ENCODE measurements around the gene SLC38A10. TPM values are rescaled to one million over a fixed set of nuclear protein-coding genes. Genes with fewer than 3 reads are reported as not detected.

The SLC38A10 gene
- total RNA-seq = 10 to 100 TPM; 84.7 to 86.7 TPM
- long read RNA-seq, full-length matches to known transcripts = 58 of 224 reads
- long read RNA-seq, partial matches to known transcripts = 87 of 224 reads
- long read RNA-seq, other reads (novel, unspliced or antisense) = 79 of 224 reads

DNA sequence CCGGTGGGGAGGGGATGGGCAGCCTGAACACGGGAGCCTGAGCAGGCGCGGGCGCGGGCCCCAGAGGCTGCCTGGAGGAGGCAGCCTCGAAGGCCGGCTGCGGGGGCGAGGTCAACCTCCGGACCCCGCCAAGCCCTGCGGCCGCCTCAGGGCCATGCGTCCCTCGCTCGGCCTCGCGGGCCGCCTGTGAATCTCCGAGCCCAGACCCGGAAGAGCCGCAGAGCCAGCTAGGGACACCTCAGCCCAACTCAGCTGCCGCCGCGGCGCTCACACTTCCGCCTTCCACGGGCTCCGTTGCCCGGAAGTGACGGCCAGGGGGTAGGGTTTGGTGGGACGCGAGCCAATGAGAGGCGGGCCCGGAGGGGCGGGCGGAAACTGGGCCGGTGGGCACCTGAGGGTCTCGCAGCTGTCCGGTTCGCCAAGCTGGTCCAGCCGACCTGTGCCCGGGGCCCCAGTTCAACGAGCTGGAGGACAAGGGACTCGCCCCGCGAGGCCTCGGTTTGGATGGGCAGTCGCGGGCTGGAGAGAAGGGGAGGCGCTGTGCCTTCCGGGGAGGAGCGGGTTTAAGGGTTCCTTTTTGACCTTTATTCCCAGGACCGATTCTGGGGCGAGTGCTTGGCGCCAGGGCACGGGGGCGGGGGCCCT, at the start of gene SLC38A10:
TSS of gene SLC38A10 (minus strand) at position 277 of the 645 bp plus-strand sequence. CDS start 386 bp downstream, outside the sequence.
- peak; percentile 86 for ATAC-seq
- intact Hi-C loops (cut with DNase I, micrococcal nuclease) = no loop called here

DNA sequence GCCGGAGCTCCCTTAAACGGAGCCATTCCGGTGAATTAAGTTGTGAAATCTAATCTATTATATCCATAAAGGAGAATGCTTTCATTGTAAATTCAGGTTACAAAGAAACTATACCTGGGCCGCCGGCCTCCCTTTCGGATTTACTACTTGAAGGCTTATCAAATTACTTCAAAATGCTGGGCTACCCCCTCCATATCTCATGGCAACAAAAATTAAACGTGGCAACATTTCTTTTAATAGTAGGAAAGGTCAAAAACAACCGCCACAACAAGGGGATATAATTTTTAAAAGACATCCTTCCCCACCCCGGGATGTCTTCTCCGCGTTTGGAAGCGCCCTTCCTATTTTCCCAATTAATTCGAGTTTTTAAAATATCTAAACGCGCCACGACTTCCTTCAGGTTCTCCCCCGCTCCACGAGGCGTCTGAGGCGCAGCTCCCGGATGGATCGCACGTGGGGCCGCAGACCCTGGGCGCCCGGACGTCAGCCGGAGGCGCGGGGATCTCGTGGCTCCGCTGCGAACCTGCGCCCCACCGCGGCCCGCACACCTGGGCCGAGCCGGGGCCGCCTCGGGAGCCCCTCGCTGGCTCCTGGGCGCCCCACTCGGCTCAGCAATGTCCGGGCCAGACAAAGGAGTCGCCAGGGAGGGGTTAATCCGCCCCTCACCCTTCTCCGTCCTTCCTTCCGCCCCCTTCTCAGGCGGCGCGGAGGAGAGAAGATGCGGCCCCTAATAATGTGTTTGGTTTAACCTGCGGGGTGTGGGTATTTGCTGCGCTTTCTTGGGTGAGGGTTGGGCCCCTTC, 47.4 kb upstream of the SLC38A10 start:
- intact Hi-C loops (cut with DNase I, micrococcal nuclease) = no loop called here
- DNase-seq = peak in 1 of 2 donors; percentile 29
- no peak for ATAC-seq

More for the DNA sequence above, at the start of gene SLC38A10:
- peak; percentile 90 to 96 for DNase-seq

DNA sequence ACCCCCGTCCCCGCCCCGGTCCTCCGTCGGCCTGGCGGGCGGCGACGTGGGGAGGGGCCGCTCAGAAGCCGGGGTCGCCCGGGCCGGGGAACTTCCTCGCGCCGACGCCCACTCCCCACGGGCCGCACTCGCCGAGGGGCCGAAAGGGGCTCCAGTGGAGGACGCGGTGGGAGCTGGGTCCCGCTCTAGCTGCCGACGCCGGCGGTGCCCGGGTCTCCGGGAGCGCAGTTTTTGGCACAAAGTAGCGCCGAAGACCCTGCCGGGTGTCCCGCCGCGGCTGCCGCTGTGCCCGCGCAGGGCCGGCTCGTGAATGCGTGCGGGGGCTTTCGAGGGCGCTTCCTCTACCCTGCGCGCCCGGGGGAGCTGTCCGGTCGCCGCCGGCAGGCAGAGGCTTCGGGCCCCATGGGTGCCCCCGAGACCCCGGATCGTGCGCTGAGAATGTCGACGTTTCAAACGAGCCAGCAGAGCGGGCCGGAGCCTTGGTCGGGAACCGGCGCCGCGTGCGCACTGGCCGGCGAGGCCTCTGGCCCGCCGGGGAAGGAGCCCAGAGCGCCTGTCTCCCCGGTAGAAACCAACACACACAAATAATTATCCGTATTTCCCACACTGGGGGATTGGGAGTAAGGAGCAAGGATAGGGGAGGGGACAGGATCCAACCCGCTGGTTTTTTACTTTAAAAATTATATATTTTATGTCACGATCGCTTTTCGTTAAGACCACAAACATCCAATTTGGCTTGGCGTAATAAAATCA, 46.6 kb upstream of the SLC38A10 start:
- intact Hi-C loops (cut with DNase I, micrococcal nuclease) = no loop called here
- peak in 1 of 2 donors; percentile 31 for DNase-seq
- no peak for ATAC-seq

DNA sequence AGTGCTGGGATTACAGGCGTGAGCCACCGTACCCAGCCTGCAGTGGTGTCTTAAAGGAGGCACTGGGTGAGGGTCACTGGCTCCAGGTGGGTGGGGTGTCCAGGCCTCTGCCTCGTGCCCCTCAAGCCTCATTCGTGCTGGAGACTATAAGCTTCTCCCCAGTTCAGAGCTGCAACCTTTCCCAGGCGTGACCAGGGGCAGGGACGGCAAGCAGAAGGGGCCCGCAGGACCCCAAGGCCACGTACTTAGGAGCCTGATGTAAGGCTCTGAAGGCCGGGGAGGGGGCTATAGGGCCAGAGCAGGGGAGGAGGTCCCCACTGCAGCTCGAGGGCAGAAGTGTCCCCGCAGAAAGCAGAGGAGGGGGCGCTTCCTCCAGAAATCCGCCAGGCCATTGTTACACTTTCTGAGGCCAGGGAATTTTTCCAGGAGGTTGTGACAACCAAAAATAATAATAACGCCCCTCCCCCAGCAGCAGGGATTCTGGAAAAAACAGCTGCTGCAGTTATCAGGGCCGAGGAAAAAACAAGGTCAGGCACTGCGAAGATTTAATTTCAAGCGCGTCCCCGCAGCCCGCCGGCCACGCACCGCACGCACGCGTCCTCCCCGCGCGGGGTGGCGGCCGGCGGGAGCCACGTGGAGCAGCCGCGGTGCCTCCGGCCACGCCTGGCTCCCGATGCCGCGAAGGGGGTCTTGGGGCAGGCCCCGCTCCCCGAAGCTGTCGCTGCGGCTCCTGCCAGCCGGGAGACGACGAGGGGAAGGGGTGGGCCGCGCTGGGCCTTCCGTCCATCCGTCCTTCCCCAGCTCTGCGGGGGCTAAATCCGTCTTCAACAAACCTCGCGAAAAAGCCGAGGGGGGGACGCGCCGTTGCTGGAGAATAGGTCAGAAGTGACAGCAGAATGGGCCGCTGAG, 45.8 kb upstream of the SLC38A10 start:
- peak in 1 of 2 donors; percentile 29 for DNase-seq
- intact Hi-C loops (cut with DNase I, micrococcal nuclease) = no loop called here
- ATAC-seq = no peak

DNA sequence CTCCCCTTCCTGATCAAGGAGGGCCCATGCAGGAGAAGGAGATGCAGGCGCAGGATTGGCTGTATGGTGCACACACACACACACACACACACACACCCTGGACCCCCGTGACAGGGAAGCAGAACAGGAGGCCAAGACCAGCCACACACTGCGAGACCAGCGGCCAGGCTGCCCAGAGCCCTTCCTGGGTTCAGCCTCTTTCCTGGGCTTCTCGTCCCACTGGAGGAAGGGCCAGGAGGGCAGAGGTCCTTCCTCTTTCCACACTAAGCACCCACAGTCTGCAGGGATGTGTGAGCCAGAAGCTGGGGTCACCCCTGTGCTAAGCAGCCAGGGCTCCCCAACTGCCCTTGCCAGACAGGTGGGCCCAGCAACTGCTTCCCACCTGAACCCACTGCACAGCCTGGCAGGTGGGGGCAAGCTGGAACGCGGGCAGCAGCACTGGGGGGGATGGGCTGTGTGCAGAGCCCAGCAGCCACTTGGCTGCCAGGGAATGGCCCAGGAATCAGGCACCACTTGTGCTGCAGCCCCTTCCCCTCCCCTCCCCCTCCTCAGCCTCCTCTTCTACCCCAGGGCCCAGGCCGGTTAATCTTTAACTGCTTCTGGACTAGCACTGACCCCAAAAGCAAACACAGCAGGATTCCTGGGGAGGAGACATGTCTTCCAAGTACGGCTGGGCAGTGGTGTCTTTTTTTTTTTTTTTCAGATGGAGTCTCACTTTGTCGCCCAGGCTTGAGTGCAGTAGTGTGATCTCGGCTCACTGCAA, 44.6 kb upstream of the SLC38A10 start:
- ATAC-seq (peak; percentile 26), DNase-seq (peak in 1 of 2 donors; percentile 58)
- intact Hi-C loops (cut with DNase I, micrococcal nuclease) = no loop called here

DNA sequence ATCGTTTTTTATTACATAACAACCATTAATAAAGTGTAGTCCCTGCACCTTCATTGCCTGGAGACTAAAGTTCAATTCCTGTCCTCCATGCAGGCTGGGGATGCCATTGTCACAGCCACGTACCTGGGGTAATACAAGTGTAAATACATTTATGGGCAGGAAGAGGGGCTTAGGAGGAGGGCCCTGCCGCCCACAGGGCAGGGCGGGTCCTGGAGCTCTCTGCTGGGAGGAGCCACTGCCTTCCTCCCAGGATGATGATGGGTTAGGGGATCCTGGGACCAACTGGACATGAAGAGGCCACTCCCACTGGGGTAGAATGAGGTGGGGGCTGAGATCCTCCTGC, 44.1 kb upstream of the SLC38A10 start:
- ATAC-seq (peak; percentile 33), DNase-seq (no peak)
- intact Hi-C loops (cut with DNase I, micrococcal nuclease) = no loop called here

DNA sequence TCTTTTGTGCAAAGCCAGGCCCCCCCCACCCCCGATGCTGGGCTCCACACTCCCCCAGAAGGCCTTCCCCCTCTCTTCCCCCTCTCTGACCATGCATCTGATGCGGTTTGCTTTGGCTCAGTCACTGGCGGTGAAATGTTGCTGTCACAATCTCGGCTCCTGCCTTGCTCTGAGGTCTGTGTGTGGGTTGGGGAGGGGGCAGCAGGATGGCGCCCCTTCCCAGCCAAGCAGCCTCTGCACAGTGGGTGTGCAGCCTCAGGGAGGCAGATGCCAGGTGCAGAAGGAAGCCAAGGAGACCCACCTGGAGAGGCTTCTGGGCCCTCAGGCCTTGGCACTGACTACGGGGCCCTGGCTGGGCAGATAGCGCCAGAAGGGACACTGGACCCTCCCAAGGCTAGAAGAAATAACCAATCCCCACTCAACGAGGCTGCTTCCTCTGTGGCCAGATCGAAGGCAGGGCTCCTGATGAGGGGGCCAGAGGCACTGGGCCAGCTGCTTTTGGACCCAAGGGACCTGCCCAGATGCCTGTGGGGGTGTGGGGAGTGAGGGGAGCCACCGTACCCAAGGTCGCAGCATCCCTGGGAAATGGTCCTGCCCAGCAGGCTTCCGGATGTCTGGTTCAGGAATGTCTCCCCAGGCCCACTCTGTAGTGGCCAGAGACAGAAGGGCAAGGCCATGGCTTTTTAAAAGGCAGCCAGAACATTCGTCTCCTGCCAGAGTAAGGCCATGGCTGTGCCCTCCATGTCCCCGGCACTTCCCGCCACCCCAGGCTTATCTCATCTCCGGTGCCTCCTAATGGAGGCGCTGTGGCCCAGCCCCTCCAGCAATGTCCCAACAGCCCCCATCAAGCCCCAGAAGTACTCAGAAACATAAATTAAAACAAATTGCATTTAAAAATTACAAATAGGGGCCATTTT, 43.4 kb upstream of the SLC38A10 start:
- DNase-seq = peak in 1 of 2 donors; percentile 27
- ATAC-seq = no peak
- intact Hi-C loops (cut with DNase I, micrococcal nuclease) = no loop called here

DNA sequence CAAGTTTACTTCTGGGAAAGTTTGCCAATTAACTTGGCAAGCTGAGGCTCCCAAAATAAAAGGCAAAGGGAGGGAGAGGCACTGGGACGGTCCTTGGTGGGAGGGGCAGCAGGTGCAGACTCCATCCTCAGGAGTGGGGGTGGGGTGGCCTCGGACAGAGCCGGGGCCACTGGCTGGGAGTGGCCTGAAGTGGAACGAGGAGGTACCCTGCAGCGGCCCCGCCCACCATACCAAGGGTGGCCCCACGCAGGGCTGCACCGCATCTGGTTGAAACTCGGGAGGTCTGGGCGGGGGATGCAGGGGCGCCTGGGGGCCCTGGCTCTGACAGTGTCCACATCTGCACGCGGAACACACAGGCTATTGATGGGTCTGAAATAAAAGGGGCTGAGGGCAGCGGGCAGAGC, 42.4 kb upstream of the SLC38A10 start:
- DNase-seq = peak; percentile 79 to 80
- intact Hi-C loops (cut with DNase I, micrococcal nuclease) = no loop called here
- ATAC-seq = peak; percentile 34

DNA sequence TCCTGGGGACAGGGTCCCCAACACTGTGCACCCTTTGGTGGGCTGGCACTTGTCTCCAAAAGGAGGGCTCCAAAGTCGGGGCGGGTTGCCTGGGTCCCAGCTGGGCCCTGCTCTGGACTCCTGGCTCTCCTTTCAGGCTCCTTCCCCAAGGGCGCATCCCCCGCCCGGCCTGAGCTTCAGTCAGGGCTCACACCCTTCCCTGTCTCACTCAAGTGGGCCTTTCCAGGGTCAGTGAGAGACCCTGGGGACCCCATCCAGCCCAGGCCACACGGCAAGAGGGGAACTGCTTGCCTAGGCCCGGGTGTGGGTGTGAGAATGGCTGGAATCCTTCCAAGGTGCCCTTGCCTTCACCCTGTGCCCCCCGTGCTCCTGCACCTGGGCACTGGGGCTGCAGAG, 41.8 kb upstream of the SLC38A10 start:
- DNase-seq (peak in 1 of 2 donors; percentile 28), ATAC-seq (no peak)
- intact Hi-C loops (cut with DNase I, micrococcal nuclease) = no loop called here

DNA sequence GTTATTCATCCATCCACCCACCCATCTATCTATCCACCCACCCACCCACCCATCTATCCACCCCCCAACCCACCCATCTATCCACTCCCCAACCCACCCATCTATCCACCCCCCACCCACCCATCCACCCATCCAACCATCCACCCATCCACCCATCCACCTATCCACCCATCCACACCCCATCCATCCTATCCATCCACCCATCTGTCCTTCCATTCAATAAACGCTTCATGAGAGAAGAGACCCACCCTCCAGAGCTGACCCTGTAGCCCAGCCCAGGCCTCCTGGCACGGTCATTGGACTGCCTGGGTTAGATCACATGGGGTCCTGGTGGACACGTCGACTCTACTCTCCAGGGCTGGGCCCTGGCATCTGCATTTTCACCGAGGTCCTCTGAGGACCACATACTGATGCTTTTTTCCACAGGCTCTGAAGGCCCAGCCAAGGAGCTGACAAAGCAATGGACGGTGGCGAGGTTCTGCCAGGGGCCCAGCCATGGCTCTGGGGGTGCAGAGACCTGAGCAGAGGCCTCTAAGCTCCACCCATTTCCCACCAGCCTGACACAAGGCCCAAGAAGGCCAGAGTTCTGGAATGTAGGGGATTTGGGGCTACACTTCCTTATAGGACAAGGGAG, 41.3 kb upstream of the SLC38A10 start:
- peak; percentile 16 to 24 for DNase-seq
- intact Hi-C loops (cut with DNase I, micrococcal nuclease) = no loop called here
- no peak for ATAC-seq

DNA sequence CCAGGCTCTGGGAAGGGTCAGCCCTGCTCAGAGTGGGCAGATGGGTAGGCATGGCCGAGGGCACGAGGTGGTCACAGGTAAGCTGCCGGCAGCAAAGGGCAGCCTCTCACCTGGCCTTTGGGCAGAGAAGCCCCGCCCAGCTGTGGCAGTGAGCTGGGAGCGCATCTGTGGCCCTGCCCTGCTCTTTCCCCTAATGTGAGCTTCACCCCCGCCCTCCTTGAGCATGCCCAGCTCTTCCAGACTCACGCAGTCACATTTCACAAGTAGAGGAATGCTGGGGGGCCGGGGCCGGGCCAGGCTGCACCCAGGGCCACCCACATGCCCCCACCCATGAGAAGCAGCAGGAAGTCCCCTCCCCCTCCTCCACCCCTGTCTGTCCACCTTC, 40.7 kb upstream of the SLC38A10 start:
- peak; percentile 64 for ATAC-seq
- intact Hi-C loops (cut with DNase I, micrococcal nuclease) = no loop called here
- peak; percentile 76 to 80 for DNase-seq

DNA sequence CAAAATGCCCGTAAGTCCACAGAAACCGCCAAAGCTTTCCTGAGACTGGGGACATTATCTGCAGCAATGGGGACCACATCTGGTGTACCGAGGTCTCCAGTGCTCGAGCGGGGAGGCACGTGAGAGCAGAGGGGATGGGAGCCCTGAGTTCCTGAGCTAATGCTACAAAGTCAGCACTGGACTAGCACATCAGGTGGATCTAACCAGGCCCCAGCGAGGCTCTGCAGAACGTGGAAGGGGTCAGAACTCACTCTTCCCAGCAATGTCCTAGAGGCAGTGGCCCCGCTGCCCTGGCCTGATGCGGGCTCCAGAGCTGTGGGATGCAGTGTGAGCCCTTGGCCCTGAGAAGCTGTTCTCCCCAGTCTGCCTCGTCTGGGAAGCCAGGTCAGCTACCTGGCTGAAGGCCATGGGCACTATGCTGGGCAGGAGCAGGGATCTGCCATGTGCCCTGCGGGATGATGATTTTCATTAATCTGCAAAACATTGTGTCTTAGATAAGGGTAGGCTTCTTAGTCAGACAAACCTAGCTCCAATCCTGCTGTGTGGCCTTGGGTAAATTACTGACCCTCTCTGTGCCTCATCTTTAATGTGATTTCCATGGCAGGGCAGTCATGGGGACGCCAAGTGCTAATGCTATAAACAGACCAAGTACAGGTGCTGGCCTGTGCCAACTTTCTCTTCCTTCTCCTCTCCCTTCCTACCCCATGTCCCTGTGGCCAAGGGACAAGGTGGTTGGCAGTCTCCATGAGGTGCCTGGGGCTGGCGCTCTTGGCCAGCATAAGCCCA, 40.1 kb upstream of the SLC38A10 start:
- DNase-seq (peak in 1 of 2 donors; percentile 36), ATAC-seq (peak; percentile 19)
- intact Hi-C loops (cut with DNase I, micrococcal nuclease) = no loop called here

DNA sequence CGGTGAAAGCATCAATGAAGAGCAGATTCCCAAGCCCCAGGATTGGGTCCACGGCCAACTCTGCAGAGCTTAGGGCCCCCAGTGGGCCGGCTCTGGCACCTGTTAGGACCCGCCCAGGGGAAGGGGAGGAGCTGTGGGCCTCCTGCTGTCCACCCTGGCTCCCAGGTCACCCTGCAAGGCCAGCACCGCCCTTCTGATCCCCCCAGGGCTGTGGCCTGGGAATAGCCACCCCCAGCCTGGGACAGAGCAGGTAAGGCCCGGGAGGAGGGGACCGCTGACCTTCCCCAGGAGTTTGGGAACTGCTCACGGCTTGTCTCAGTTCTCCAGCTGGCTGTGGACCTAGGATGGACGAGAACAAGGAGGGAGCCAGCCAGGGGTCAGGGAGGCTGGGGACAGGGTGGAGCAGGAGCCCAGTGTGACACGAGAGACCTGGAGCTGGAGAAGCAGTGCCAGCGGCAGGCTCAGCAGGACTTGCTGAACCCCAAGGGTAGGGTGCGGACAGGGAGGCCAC, 39.3 kb upstream of the SLC38A10 start:
- intact Hi-C loops (cut with DNase I, micrococcal nuclease) = no loop called here
- no peak for ATAC-seq
- DNase-seq = peak in 1 of 2 donors; percentile 36

DNA sequence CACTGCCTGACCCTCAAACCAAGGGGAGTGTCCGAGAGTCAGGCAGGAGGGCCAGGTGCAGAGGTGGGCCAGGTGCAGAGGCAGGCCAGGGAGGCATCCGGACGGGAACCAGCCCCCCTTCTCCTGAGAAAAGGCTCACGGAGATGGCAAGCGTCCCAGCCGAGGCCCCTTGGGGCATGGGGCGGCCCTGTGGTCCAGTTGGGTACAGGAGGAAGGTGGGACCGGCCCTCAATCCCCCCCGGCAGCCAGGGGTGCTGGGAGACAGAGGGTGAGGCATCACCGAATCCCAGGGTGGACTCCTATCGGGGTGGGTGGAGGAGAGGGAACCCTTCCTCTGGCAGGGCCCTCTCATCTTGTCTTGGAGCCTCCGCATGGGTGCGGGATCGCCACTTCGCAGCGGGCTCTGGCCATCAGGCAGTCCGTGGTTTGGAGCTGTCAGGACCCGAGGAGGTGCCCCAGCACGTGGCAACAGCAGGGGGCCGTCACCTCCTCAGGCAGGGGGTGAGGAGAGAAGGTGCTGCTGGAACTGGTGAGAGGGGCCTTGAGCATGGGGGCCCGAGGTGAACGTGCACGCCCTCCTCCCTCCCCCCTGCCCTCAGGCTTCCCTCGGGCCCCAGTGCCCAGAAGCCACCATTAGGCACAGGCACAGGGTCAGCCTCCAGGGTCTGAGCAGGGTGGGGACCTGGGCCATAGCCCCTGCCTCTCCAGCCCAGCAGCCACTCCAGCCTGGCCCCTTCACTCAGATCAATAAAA, 38.7 kb upstream of the SLC38A10 start:
- DNase-seq = no peak
- intact Hi-C loops (cut with DNase I, micrococcal nuclease) = no loop called here

More for the DNA sequence above, 38.7 kb upstream of the SLC38A10 start:
- ATAC-seq = no peak
